NOMO-1 treated with dmso at 0.1 percent for 144 hours (cell line): ENCODE results near the gene PLCB3.
"Not testable (repeated sequence)": the region's sequence is repeated elsewhere in the genome, so short reads cannot be mapped to it uniquely, and the experiment has no call there.

ENCODE experiments used
- DNase-seq: peaks from one replicate; lab custom pipeline; 2025; ENCODE audit not compliant: unreplicated experiment; lab: John Stamatoyannopoulos, UW

PLCB3 gene

DNA sequence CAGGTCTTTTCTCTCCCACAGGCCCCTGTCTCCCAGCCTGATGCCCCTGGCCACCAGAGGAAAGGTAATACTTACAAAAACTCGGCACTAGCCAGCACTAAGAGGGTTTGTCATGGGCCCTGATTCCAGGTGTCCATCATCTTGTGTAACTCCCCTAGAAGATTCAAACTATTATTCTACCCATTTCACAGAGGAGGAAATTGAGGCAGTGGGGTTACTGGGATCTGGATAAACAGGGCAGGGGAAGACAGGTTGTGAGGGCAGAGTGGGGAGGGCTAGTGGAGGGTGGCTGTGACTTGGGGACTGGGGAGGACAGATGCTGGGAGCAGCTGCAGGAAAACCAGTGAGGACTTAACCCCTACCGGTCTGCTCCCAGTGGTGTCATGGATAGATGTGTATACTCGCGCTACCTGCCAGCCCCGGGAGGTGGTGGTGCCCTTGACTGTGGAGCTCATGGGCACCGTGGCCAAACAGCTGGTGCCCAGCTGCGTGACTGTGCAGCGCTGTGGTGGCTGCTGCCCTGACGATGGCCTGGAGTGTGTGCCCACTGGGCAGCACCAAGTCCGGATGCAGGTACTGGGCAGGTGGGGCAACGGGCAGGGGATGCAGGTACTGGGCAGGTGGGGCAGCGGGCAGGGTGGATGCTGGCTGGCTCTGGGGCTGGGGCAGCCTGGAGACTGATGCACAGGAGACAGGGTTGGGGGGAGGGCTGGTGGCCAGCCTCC, 15.7 kb upstream of the PLCB3 start:
- no peak for DNase-seq

DNA sequence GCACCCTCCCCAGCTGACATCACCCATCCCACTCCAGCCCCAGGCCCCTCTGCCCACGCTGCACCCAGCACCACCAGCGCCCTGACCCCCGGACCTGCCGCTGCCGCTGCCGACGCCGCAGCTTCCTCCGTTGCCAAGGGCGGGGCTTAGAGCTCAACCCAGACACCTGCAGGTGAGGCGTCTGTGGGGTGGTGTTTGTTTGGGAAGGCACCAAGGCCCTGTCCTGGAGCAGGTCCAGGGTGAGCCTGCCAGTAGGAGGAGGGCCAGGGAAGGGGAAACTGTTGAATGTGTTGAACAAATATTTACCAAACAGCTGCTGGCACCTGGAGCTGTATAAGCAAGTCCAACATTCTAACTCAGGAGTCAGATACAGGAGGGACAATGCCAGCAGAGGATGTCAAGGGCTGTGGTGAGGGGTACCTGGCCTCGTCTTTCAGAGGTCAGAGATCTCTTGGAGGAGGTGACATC, 13.8 kb upstream of the PLCB3 start:
- no peak for DNase-seq

DNA sequence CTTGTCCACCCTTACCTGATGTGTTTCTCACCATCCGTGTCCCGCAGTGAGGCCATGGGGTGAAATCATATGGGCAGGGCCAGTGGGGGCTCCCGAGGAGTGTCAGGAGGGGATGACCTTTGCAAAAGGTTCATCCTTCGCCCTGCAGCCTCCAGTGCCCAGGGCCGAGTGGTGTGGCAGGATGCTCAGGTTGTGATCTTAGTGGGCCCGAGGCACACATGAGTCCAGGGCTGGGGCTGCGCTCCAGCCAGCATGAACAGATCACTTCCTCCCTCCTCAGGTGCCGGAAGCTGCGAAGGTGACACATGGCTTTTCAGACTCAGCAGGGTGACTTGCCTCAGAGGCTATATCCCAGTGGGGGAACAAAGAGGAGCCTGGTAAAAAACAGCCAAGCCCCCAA, 13.3 kb upstream of the PLCB3 start:
- no peak for DNase-seq

DNA sequence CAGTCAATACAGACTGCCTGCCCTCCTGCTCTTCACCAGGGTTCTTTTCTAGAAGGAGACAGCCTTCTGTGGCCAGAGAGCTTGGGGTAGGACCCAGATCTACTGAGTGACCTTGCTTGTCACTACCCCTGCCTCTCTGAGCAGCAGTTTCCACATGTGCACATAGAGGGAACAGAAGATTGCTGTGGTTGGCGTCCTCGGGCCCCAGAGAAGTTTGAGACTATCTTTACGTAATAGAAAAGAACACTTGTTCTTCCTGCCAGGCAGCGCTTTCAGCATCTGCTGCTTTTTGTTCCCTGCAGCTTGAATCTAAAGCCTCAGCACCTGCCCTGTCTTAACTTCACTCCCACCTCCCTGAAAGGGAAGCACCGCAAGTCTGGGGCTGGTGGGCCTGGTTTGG, 12.3 kb upstream of the PLCB3 start:
- DNase-seq = peak; percentile 73

DNA sequence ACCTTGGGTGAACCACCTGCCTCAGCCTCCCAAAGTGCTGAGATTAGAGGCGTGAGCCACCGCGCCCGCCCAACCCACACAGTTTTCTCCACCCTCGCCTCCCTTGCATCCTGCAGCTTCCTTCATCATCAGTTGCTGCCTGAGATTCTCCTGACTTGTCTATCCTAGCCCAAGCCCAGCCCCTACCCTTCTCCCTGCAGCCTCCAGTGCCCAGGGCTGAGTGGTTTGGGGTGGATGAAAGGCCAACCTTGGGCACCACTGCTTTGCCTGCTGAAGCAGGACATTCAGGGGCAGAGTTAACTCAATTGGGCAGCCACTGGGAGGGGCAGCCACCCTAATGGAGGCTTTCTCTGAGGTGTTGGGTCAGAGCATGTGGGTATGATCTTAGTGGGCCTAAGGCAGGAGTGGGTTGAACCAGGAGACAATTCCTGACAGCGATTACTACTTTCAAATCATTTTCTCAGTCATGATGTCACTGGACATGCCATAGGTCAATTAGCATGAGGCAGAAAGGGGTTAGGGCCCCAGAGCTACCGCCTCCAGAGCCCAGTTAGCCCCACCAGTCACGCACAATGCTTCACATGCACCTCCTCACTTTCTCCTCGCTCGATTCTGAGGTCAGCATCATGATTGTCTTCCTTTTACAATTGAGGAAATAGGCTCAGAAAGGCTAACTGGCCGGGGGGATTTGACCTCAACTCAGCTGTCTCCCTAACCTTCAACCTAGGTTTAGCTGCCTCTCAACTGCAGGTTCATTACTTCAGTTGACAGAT, 11.5 kb upstream of the PLCB3 start:
- DNase-seq = peak; percentile 98

DNA sequence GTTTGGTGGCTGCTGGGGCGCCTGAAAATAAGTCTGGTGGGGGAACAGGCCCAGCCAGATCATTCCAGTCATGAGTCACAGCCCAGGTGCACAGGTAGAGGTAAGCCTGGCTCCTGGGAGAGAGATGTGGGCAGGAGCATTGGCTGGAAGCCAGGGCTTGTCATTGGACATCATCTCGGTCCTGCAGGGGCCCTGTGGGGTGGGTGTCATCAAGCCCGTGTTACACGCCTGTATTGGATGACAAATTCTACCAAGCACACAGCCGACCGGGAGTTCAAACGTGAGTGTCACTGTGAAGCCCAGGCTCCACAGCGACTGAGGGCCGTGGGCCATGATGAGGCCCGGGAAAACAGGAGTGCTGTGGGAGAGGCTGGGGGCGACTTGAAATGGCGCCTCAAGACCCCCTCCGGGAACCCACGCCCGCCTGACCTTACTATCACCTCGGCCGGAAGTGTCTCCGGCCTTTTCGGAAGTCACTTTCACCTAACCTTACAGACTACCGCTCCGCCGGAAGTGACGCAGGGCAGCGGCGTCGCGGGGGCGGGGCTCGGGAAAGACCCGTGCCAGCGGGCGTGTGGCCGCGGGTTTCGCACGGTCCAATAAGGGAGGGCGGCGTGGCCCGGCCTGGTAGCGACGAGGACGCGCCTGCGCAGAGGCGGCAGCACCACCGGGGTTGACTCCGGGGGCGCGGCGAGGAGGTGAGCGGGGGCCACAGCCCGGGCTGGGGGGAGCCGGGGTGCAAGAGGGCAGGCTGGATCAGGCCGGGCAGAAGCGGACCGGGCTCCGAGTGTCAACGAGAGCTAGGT, 10.7 kb upstream of the PLCB3 start, which contains the start of gene FKBP2:
Gene FKBP2 (plus strand): TSS at position 661 of the 806 bp plus-strand sequence. CDS start 1,293 bp downstream, outside the sequence.
- DNase-seq = peak; percentile 96

- no peak for DNase-seq
These were observed 10.2 kb upstream of the PLCB3 start for GRCh38 chr11:64241241-64241490.

- peak; percentile 98 for DNase-seq
These were observed 9.6 kb upstream of the PLCB3 start for GRCh38 chr11:64241491-64242374.

- DNase-seq = no peak
These were observed 8.0 kb upstream of the PLCB3 start for GRCh38 chr11:64243236-64243854.

DNA sequence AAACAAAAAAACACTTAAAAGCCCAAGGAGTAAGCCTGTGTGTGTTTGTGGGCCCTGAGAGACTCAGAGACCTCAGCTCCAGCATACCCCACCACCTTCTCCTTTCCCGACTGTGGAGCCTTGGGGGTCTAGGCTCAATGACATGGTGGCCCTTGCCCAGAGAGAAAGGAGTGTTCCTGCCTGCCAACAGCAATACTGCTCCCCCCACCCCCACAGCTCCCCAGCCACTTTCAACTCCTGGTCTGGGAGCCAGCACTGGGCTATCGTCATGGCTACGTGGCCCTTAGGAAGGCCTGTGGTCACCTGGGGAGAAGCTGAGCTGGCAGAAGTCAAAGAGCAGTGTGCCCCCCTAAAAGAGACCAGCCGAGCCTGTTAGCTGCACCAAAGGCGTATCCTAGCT, 7.2 kb upstream of the PLCB3 start:
- DNase-seq = no peak

DNA sequence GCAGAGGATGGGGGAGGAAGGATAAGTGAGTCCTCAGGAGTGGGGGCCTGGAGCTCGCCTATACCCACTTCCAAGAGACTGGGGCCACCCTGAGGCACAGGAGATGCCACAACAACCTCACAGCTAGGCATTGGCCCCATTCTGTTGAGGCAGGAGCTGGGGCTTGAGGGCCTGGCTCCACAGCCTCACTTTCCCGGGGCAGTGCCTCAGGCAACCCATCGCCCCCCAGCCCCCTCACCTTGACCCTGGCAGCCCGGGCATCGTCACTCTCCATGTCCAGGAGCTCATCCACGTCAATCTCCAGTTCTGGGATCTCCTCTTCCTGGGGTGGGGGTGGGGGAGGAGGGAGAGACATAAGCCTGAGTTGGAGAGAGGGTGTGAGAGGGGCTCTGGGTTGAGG, 6.4 kb upstream of the PLCB3 start:
- DNase-seq = no peak

DNA sequence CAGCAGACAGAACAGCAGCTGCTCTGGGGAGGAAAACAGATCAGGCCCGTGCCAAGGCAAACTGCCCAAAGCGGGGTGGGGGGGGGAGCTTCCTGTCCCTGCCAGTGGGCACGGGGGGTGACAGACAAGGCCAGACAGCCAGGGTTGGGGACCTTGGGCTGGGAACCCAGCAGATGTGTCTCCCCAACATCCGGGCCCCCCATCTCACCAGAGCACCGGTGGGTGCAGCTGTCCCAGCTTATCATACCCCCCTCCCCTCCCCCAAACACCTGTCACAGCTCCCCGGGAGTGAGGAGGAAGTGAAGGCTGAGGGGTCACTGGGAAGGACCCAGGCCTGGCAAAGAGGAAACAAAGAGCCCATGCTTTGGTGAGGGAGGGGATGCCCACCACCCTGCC, 5.9 kb upstream of the PLCB3 start:
- DNase-seq = no peak

GRCh38 chr11:64245797-64246620, 5.3 kb upstream of the PLCB3 start:
- peak; percentile 34 for DNase-seq

GRCh38 chr11:64246621-64246870, 4.8 kb upstream of the PLCB3 start:
- DNase-seq = not testable (repeated sequence)

GRCh38 chr11:64246871-64247728, 4.2 kb upstream of the PLCB3 start, which contains the start of gene PPP1R14B:
Gene PPP1R14B (minus strand): TSS chr11:64246943. CDS start chr11:64246673, 270 bp downstream.
- DNase-seq = peak; percentile 84

DNA sequence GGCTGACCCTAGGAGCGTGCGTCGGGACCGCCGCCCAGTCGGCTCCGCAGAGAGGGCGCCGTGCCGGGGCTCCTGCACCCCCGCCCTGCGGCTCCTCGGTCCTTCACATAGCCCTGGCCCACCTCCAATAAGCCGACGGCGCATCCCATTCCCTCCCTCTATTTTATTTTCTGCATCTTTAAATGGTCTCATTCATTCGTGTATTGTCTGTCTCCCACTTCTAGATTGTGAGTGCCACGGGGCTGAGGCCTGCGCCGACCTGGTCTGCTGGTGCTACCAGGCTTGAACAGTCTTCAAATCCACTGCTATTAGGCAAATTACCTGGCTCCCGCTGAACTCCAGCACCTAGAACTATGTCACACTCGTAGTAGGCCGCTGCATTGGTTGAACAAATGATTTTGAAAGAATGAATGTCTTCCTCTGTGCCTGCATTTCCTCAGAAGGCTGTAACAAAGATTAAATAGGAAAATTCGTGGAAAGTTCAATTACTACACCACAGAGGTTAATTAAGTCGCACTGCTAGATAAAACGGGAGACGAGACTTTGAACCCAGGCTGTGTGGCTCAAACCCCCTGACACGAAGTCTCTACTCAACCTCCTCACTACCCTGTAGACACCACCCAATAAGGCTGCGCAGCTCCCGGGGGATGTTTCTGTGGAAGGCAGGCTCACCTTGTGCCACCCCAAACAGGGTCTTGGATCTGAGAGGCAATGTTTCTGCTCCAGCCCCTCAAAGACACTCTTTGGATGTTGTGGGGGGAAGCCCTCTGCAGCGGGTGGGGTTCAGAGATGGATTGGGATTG, 3.4 kb upstream of the PLCB3 start:
- no peak for DNase-seq

- DNase-seq = no peak
These were observed 2.8 kb upstream of the PLCB3 start for GRCh38 chr11:64248578-64248977.

- no peak for DNase-seq
These were observed 2.3 kb upstream of the PLCB3 start for GRCh38 chr11:64249038-64249437.
